C1 segment of cervical spinal cord (tissue), 14 donors: ENCODE measurements around the gene TMTC2.

Experiments
- DNase-seq, 14 donors: peaks; one replicate each; lab custom pipeline; 2025; lab: John Stamatoyannopoulos, UW

TMTC2 gene

GRCh38 chr12:83010169-83010804 lies 323.6 kb downstream of the TMTC2 start:
- no peak for DNase-seq

GRCh38 chr12:83015390-83016217 lies 328.9 kb downstream of the TMTC2 start:
- peak in 1 of 14 donors; percentile 15 for DNase-seq

- peak in 2 of 14 donors; percentile 19 to 20 for DNase-seq
These were observed 329.6 kb downstream of the TMTC2 start for GRCh38 chr12:83016218-83016835.

DNA sequence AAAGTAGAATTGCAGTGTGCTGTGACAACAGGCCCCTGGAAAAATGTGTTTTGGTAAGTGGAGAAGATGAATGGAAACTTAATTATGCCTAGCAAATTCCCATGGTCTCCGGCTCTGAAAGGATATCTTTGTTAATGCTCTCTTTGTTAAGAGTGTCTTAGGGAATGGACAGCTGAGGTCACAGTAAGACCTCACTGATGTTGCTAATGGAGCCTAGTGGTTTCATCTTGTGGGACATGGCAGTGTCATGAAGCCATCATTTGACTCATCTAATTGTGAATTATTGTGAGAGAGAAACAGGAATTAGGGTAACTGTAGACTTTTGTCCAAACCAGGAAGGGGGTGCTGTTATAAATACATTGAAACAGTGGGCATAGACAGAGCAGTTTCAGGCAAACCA lies 330.3 kb downstream of the TMTC2 start:
- no peak for DNase-seq

DNA sequence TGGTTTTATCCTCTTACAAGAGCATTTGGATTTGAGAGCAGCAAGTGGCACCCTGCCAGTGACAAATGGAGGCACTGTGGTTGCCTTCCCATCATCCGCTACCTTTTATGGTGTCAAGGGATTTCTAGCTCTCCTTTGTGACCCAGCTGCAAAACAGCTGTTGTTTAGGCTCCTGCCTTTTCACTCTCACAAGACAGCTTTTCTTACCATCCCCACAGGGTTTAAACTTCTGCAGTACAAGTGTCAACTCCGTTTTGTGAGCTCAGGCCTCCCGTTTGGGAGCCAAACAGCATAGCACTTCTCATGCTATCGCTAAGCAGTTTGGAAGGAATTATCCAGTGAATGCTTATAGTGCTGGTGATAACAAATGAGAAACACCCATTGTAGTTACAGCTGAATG lies 331.4 kb downstream of the TMTC2 start:
- DNase-seq = no peak

GRCh38 chr12:83027021-83027723 lies 340.5 kb downstream of the TMTC2 start:
- no peak for DNase-seq

DNA sequence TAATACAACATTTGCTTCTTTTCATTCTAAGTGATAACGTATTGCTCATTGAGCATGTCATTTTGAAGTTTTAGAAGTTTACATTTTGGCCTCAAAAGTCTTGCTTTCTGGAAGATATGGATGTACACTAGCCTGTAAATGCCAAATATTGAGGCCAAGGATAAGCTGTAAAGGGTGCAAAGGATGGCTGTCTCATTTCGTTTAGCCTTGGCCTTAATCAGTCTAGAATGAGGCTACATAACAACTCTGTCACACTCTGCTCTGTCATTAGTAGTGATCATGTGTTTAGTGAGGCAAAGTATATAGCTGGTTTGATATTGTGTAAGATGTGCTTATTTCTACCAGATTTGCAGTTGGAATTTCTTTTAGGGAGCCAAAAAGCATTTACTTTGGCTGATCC lies 344.5 kb downstream of the TMTC2 start:
- no peak for DNase-seq

DNA sequence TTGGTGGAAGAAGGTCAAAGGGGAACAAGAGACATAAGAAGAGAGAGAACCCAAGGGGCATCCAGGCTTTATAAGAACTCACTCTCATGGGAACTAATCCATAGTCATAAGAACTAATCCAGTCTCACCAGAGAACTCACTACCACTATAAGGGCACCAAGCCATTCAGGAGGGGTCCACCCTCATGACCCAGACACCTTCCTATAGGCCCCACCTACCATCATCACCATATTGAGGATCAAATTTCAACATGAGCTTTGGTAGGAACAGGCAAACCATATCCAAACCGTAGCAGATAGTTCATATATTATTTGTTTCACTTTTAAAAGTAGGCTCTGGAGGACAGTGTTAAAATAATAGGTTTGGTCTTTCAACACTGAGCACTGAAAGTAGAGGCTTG lies 350.1 kb downstream of the TMTC2 start:
- DNase-seq = no peak

- no peak for DNase-seq
These were observed 352.7 kb downstream of the TMTC2 start for GRCh38 chr12:83039413-83039812.

DNA sequence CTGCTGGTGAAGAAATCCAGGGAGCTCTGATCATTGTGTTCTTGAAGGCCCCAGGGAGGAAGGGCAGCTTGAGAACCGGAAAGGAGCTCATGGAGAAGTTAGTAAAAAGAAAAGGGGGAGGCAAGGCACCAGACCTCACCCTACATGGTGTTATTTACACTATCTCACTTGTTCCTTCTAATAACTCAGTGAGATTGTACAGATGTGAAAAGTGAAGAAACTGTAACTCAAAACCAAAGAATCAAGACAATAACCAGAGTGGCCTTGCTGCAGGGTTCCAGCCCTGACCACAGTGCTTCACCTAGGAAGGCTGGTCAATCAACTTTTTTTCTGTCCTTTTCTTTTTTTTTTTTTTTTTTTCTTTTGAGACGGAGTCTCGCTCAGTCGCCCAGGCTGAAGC lies 353.6 kb downstream of the TMTC2 start:
- DNase-seq = no peak

GRCh38 chr12:83040991-83041390 lies 354.3 kb downstream of the TMTC2 start:
- DNase-seq = no peak

- peak in 1 of 14 donors; percentile 80 for DNase-seq
These were observed 355.9 kb downstream of the TMTC2 start for GRCh38 chr12:83042441-83043200.

DNA sequence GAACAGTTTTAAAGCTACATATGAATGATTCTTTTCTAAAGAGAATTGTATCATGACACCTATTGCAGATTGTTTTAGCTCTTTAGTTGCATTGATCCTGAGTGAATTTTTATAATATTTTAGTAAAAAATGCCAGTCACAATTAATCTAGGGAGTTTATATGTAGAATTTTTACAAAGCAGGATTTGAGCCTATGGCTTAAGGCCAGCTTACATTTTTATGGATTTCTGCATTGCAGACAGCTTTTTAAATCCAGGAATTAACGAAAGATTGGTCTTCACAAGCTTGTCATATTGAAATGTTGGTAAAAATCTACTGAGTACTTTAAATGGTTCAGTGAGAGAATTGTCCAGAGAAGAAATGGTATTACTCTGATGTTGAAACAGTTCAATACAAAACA lies 358.0 kb downstream of the TMTC2 start:
- no peak for DNase-seq

DNA sequence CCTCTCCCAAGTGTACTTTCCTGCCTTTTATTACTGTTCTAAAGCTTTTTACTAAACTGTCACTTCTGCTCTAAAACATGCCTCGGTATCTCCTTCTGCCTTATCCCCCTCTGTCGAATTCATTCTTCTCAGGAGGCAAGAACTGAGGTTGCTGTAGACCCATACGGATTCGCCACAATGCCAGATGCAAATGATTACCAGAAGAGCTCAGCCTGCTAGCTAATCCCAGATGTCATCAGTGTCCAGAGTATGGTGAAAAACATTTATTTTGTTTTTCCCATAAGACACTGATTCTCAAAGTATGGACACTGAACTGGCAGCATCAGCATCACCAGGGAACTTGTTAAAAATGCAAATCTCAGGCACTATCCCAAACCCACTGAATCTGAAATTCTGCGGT lies 359.3 kb downstream of the TMTC2 start:
- no peak for DNase-seq

DNA sequence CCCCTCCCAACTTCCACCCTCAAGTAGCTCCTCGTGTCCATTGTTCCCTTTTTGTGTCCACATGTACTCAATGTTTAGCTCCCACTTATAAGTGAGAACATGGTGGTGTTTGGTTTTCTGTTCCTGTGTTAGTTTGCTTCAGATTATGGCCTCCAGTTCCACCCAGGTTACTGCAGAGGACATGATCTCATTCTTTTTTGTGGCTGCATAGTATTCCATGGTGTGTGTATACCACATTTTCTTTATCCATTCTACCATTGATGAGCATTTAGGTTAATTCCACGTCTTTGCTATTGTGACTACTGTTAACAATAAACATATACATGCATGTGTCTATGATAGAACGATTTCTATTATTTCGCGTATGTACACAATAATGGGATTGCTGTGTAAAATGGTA lies 362.6 kb downstream of the TMTC2 start:
- no peak for DNase-seq

DNA sequence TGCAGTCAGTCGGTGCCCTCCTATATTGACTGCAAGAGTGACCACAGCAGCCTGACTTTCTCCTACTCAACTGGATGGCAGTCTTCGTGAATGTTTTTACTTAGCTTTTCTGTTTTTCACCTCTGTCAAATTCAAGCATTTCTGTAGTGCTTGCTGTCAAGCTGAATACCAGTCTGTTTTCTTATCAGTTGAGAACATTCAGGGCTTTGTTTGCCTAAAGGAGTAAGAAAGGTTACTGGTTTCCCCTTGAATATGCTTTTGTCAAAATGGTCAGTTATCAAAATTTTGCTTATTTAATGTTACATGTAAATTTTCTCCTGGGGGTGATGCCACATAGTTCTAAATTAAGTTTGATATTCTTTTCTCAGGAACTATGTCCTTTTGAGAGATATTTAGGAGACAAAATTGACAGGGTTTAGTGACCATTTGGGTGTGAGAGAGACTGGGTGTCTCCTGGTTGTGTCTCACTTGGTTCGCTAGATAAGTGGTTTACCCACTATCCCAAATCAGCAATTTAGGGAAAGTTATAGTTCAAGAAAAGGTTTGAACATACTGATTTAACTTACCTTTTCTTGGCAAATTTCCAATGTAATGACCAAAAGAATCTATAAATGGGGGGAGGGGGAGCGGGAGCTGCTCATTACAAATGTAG lies 366.3 kb downstream of the TMTC2 start:
- DNase-seq = no peak

GRCh38 chr12:83057436-83057835 lies 370.7 kb downstream of the TMTC2 start:
- no peak for DNase-seq

DNA sequence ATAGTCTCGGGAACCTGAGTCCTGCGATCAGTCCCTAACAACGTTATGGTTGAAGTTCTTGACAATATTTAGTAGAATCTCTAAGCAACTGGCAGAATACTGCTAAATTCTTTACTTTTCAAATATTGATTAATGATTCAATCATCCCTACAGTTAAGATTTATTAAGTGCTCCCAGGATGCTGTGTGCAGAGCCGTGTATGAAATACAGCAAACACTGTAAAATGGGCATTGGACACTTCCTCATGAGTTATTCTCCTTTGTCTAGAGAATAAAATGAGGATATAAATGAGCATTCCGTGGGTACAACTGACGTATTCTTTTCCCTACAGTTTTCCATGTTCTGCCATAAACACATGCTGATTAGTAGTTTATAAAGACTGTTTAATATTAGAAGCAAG lies 372.4 kb downstream of the TMTC2 start:
- no peak for DNase-seq

DNA sequence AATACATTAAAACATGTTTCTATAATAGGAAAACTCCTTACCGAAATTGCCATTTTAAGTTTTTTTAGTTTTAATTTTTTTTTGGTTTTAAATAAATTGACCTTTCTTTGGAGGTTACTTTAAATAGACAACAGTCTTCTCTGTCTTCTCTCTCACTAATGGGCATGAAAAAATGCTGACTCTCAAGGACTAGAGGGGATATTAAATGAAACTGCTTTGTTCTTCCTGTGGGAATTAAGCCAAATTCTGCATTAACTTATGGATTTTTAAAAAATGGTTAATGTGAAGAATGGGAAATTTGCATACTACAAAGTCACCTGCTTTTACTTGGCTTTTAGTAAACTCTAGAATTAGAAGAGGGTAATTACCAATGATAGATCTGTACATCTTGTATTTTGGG lies 378.9 kb downstream of the TMTC2 start:
- DNase-seq = no peak

- DNase-seq = no peak
These were observed 381.3 kb downstream of the TMTC2 start for GRCh38 chr12:83067981-83068380.

- no peak for DNase-seq
These were observed 387.7 kb downstream of the TMTC2 start for GRCh38 chr12:83074358-83074894.
